Right ventricle myocardium inferior (tissue), 1 donor: Measurements from ENCODE around the gene CHERP. TPM values are rescaled to one million over a fixed set of nuclear protein-coding genes. Genes with fewer than 3 reads are reported as not detected.
A peak's percentile ranks its signal among the peaks of the same experiment; 100 is the strongest.

Experiments
- ATAC-seq: fragments of 200-7000 bp; cut with Tn5 transposase; one replicate; pipeline ENCODE4 v1.9.1; 2020; ENCODE audit warnings: mild to moderate bottlenecking, moderate library complexity
- DNase-seq: peaks from one replicate; pipeline ENCODE4 v3.0.0; 2021; ENCODE audit errors: missing footprints
- intact Hi-C: fragments of 100-400 bp; cut with DNase I; formaldehyde crosslinking; loops from one replicate; pipeline ENCODE4 v1.11.0; 2022
- long read RNA-seq: library from polyadenylated mRNA; unstranded; transcript quantifications from one replicate; pipeline ENCODE4 v2.0.0, GENCODE V29; 2021
- total RNA-seq: library from RNA; stranded (reverse); fragmentation: NEBNext Ultra II Directional; extraction: Animal tissue kit (Norgen Biotek cat#: 25700); gene quantifications from one replicate; pipeline ENCODE4 v1.2.1, GENCODE V29; 2021
- donor health status: DM: no; HTN: yes; CAD: no; lungs with severe emphysema.

CHERP gene
- total RNA-seq = 17.3 TPM
- long read RNA-seq, full-length matches to known transcripts = 2 of 8 reads
- long read RNA-seq, partial matches to known transcripts = 5 of 8 reads
- long read RNA-seq, other reads (novel, unspliced or antisense) = 1 of 8 reads

- peak; percentile 98 for ATAC-seq
- intact Hi-C loops = no loop called here
- peak; percentile 97 for DNase-seq
Observed at GRCh38 chr19:16542045-16542909, at the start of gene CHERP. TSS of gene CHERP (minus strand) at chr19:16542437. CDS start at chr19:16542378, 59 bp downstream.

GRCh38 chr19:16590876-16591802, 48.9 kb upstream of the CHERP start:
- intact Hi-C loops = loop anchor here (10.0 kb wide), 1 partner anchor 114 kb away; no protein-coding TSS in a partner anchor
- DNase-seq (peak; percentile 3), ATAC-seq (no peak)

- ATAC-seq (no peak), DNase-seq (peak; percentile 55)
- intact Hi-C loops = loop anchor here (10.0 kb wide), 1 partner anchor 115 kb away; no protein-coding TSS in a partner anchor
Observed at GRCh38 chr19:16589917-16590316, 47.7 kb upstream of the CHERP start.

GRCh38 chr19:16588824-16589577, 46.8 kb upstream of the CHERP start:
- intact Hi-C loops = no loop called here
- DNase-seq = peak; percentile 8
- ATAC-seq = no peak

- ATAC-seq (peak; percentile 35), DNase-seq (peak; percentile 57)
- intact Hi-C loops = no loop called here
Observed at GRCh38 chr19:16587833-16588823, 45.9 kb upstream of the CHERP start.

- intact Hi-C loops = no loop called here
- DNase-seq (peak; percentile 73), ATAC-seq (no peak)
Observed at GRCh38 chr19:16586991-16587832, 45.0 kb upstream of the CHERP start.

- ATAC-seq (no peak), DNase-seq (peak; percentile 53)
- intact Hi-C loops = no loop called here
Observed at GRCh38 chr19:16586477-16586871, 44.2 kb upstream of the CHERP start.

- DNase-seq (peak; percentile 25), ATAC-seq (no peak)
- intact Hi-C loops = loop anchor here (2.0 kb wide), 1 partner anchor 41 kb away; no protein-coding TSS in a partner anchor
Observed at GRCh38 chr19:16585808-16586476, 43.7 kb upstream of the CHERP start.

GRCh38 chr19:16585094-16585801, 43.0 kb upstream of the CHERP start:
- intact Hi-C loops = loop anchor here (2.0 kb wide), 1 partner anchor 42 kb away; no protein-coding TSS in a partner anchor
- peak; percentile 13 for DNase-seq
- ATAC-seq = no peak

GRCh38 chr19:16584248-16585093, 42.2 kb upstream of the CHERP start:
- DNase-seq = peak; percentile 90
- ATAC-seq = peak; percentile 75
- intact Hi-C loops = loop anchor here (2.0 kb wide), 1 partner anchor 42 kb away; no protein-coding TSS in a partner anchor

- no peak for ATAC-seq
- DNase-seq = peak; percentile 14
- intact Hi-C loops = no loop called here
Observed at GRCh38 chr19:16582486-16583261, 40.4 kb upstream of the CHERP start.

- ATAC-seq = no peak
- intact Hi-C loops = no loop called here
- peak; percentile 37 for DNase-seq
Observed at GRCh38 chr19:16581971-16582343, 39.7 kb upstream of the CHERP start.

GRCh38 chr19:16581145-16581970, 39.1 kb upstream of the CHERP start:
- DNase-seq (peak; percentile 46), ATAC-seq (peak; percentile 51)
- intact Hi-C loops = no loop called here
